GM12878 (cell line): ENCODE data around the gene WTIP. TPM values are rescaled to one million over a fixed set of nuclear protein-coding genes. Genes with fewer than 3 reads are reported as not detected.

Experiments
- EGR1 ChIP-seq, 2 experiments: IDR thresholded peaks; 1 replicate in 1 of 2; 2 replicates in 1 of 2; pipeline ENCODE4 v1.6.1; 2011 to 2012; ENCODE audit warnings: low read depth in 2 of 2, low read length in 2 of 2, borderline replicate concordance in 1 of 2, mild to moderate bottlenecking in 1 of 2, moderate library complexity in 1 of 2
- KDM1A ChIP-seq: fragments of 200-600 bp; sonication (generic); IDR thresholded peaks from 2 replicates; pipeline ENCODE4 v1.6.1; 2016; ENCODE audit warnings: borderline replicate concordance
- NR2F1 ChIP-seq: fragments of 450-650 bp; conservative IDR thresholded peaks from 2 replicates; pipeline ENCODE4 v1.6.1; 2017; ENCODE audit warnings: mild to moderate bottlenecking
- PKNOX1 ChIP-seq: fragments of 450-650 bp; IDR thresholded peaks from 2 replicates; pipeline ENCODE4 v1.6.1; 2016; ENCODE audit warnings: mild to moderate bottlenecking
- PML ChIP-seq: IDR thresholded peaks from 2 replicates; pipeline ENCODE4 v1.6.1; 2012; ENCODE audit warnings: low read length, inconsistent platforms
- RELA ChIP-seq: fragments of 450-650 bp; IDR thresholded peaks from 2 replicates; pipeline ENCODE4 v1.8.0; 2014; ENCODE audit warnings: borderline replicate concordance; ENCODE audit not compliant: partially characterized antibody
- ZNF24 ChIP-seq: fragments of 450-650 bp; IDR thresholded peaks from 2 replicates; pipeline ENCODE4 v1.6.1; 2017; ENCODE audit warnings: antibody characterized with exemption, mild to moderate bottlenecking
- ZNF592 ChIP-seq: fragments of 450-650 bp; IDR thresholded peaks from 2 replicates; pipeline ENCODE4 v1.6.1; 2017; ENCODE audit warnings: mild to moderate bottlenecking, moderate library complexity
- polyA plus RNA-seq, 11 experiments: library from polyadenylated mRNA; depleted of rRNA in 4 of 11; unstranded in 6 of 11; stranded (reverse) in 5 of 11; fragments of >200 nt; fragmentation: Nextera tagmentation in 4 of 11; fragmentation: Illumina TruSeq in 1 of 11; extraction: Ambion mirVana in 4 of 11; extraction: Trizol in 1 of 11; gene quantifications; 1 replicate in 1 of 11; 2 replicates in 10 of 11; pipeline versions ENCODE4 v1.2.1 to v1.2.3, GENCODE V29; 2011 to 2016; ENCODE audit warnings: inconsistent platforms in 2 of 11, missing spikeins in 2 of 11, low read depth in 1 of 11
- total RNA-seq, 4 experiments: library from RNA; depleted of rRNA in 3 of 4; stranded (reverse); fragments of >200 nt in 3 of 4; fragmentation: Illumina TruSeq in 1 of 4; extraction: Trizol in 1 of 4; gene quantifications; 2 replicates each; pipeline versions ENCODE4 v1.2.1 to v1.2.3, GENCODE V29; 2013 to 2021

Gene WTIP
- total and polyA plus RNA-seq, 10 of the 15 experiments (the other 5 are each of a cell fraction or from before 2014, with no cell fraction given), result 0.06 to 0.77 (median 0.17) TPM; not detected in 2

GRCh38 chr19:34506026-34506370 lies 24.4 kb downstream of the WTIP start (continued):
- TF ChIP-seq ZNF592 (no peak), NR2F1 (no peak), KDM1A (no peak), PKNOX1 (no peak), ZNF24 (no peak), RELA (no peak), PML (no peak), EGR1 (IDR thresholded peaks at IDR 0.05; ENCODE audit: borderline replicate concordance in 1 of 2, low read depth in 2 of 2, low read length in 2 of 2) (no peak)
